ENCODE measurements around the gene TSEN34.
"Not testable (repeated sequence)": the region's sequence is repeated elsewhere in the genome, so short reads cannot be mapped to it uniquely, and the experiment has no call there.

TSEN34 gene

DNA sequence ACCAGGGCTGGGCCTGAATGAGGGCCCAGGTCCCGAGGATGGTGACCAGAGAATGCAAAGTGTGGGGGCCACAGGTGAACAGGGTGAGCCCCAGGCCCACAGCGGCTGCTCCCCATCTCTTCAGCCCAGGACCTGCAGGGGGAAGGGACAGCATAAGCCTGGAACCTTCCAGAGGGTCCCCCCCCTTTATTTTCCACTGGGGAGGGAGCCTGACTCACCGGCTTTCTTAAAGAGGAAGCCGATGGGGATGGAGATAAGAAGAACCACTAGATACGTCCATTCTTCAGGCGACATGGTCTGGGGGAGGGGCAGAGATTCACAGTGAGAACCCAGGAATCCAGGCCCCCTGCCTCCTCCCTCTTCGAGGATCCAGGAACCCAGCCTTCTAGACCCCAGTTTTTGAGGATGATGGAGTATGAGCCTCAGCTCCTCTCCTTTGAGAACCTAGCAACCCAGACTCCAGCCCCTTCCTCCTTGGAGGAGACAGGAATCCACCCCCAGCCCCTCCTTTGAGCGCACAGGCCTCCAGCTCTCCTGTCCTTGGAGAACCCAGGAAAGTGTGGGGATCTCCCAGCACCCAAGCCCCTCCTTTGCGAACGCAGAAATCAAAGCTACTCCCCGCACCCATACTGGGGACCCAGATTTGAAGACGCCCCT is 2.8 kb upstream of the TSEN34 start:
- peak; percentile 79 for DNase-seq (ENCODE audit: low spot score)

DNA sequence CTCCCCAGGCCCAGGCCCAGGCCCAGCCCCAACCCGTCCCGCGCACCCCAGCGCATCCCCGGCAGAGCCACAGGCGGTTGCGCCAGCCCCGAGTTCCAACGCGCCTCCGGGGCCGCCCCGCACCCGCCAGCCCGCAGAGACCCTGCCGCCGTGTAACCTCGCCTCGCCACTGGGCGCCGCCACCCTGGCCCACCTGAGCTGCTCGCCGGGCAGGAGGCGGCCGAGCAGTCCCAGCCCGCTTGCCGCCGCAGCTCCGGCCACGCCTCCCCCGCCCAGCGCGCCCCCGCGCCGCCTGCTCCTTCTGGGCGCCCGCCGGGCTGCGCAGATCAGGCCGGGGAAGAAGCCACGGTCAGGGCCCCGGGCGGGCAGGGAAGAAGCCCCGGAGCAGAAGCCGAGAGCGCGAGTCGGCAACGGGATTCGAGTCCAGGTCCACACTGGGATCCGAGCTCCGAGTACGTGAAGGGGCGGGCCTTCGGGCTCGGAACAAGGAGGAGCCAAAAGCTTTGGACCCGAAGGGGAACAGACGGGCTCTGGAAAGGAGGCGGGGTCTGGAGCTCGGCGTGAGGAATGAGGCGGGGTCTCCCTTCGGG is 1.9 kb upstream of the TSEN34 start, which contains the start of gene MBOAT7:
Gene MBOAT7, minus strand, starts transcription at position 436 of the 590 bp plus-strand sequence. CDS start 1,072 bp downstream, outside the sequence.
- DNase-seq (ENCODE audit: low spot score): peak; percentile 91

DNA sequence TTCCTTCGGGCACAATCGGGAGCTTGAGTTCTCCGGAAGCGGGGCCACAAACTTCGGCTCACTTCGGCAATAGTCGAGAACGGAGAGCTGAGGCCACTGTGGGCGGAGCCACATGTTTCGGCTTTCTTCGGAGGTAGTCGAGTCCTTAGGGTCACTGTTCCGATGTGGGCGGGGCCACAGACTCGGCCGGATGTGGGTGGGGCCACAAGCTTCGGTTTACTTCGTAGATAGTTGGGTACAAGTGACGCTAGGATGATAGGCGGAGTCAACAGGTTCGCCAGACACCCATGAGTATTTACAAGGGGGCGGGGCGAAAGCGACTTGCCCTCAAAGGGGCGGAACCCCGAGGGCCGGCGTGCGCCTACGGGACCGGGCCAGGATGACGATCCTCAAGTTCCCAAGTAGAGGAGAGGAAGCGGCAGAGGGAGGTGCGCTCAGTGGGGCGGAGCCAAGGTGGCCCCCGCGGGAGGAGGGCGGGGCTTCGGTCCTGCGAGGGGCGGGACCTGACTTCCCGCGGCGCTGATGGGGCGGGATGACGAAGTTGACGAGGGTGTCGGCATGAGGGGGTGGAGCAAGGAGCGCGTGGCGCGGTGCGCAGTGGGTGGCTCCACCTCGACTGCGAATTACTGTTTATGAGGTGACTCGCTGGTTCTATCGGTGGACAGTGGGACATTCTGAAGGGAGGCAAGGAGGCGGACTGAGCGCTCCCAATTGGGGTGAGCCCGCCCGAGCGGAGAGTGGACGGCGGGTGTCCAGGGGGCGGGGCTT is 1.2 kb upstream of the TSEN34 start:
- peak; percentile 94 for DNase-seq (ENCODE audit: low spot score)

DNA sequence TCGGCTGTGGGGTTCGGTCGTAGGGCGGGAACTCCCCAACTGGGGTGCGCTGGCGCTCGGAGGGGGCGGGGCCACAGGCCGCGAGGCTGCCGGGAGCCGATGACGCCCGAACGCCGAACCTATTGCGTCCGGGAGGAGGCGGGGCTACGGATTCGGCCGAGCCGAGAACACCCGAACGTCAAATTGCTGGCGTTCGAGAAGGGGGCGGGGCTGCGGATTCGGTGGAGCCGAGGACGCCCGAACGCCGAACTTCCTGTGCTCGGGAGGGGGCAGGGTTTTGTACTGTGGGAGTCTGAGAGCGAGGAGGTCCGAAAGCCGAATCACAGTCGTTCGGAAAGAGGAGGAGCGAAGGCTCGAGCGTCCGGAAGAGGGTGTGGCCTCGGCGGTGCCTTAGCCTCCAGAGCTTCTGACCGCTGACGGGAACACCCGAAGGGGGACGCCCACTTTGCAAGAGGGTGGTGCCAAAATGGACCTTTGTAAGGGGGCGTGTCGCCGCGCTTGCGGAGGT is 551 bp upstream of the TSEN34 start:
- peak; percentile 88 for DNase-seq (ENCODE audit: low spot score)

DNA sequence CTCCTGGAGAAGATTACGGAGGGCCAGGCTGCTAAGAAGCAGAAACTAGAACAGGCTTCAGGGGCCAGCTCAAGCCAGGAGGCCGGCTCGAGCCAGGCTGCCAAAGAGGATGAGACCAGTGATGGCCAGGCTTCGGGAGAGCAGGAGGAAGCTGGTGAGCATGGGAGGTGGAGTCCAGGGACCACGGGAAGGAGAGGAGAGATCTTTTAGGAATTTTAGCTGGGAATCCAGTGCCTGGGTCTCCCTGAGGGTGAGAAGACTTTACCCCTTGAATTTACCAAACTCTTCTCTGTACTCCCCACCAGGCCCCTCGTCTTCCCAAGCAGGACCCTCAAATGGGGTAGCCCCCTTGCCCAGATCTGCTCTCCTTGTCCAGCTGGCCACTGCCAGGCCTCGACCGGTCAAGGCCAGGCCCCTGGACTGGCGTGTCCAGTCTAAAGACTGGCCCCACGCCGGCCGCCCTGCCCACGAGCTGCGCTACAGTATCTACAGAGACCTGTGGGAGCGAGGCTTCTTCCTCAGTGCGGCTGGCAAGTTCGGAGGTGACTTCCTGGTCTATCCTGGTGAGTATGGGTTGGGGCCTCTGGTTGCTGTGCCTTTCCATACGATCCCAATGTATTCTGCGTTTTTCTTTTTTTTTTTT is 824 bp downstream of the TSEN34 start:
- no peak for DNase-seq (ENCODE audit: low spot score)

DNA sequence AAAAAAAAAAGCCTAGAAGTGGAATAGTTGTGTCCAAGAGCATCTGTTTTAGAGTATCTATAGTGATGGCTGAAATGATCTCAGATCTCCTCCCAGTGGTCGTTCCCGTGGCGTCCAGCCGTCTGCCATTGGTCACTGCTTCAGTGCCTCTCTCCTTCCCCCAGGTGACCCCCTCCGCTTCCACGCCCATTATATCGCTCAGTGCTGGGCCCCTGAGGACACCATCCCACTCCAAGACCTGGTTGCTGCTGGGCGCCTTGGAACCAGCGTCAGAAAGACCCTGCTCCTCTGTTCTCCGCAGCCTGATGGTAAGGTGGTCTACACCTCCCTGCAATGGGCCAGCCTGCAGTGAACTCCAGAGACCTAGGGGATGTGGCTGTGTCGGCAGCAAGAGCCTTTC is 1.9 kb downstream of the TSEN34 start:
- no peak for DNase-seq (ENCODE audit: low spot score)

DNA sequence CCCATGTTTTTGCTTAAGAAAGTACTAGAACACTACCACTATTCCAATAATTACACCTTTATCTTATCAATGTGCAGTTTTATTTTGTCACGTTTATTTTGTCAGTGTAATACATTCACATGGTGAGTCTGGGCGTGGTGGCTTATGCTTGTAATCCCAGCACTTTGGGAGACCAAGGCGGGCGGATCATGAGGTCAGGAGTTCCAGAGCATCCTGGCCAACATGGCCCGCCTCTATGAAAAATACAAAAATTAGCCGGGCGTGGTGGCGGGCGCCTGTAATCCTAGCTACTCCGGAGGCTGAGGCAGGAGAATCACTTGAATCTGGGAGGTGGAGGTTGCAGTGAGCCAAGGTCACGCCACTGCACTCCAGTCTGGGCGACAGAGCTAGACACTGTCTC is 3.4 kb downstream of the TSEN34 start:
- DNase-seq (ENCODE audit: low spot score): not testable (repeated sequence)

DNA sequence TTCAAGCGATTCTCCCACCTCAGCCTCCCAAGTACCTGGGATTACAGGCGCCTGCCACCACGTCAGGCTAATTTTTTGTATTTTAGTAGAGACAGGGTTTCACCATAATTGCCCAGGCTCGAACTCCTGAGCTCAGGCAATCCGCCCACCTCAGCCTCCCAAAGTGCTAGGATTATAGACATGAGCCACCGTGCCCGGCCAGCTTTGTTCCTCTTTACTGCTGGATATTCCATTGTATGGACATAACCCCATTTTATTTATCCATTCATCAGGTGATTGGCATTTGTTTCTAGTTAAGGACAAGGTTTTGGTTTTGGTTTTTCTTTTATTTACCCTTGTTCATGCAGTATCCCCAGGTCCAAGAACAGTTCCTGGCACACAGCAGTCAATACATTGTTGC is 5.4 kb downstream of the TSEN34 start:
- no peak for DNase-seq (ENCODE audit: low spot score)

DNA sequence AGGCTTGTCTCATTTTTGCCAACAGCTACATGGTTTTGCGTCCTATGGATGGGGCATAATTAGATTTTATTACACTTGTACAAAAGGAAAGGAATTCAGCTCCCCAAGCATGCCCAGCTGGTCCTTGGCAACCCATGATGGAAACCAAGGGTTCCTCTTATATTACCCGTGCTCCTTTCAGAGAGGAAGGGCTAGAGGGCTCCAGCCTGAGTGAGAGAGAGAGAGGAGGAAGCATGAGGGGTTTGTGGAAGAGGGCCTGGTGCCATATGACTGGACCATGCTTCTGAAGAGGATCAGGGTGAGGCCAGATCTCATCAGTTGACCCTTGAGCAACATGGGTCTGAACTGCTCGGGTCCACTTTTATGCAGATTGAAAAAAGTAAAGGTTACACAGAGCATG is 6.0 kb downstream of the TSEN34 start:
- DNase-seq (ENCODE audit: low spot score): no peak

DNA sequence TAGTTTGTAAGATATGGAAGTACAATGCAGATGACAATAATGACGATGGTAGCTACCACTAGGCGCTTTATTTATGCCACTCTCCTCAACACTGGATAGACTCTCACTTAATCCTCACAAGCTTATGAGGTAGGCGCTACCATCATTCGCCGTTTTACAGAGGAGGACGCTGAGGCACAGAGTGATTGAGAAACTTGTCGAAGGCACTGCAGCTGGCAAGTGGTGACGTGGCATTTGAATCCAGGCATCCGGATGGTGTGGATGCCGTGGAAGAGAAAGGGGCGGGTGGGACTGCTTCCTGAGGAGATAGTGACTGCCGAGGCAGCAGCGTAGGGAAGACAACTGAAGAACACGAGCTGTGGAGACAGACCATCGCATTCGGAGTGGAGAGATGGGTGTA is 8.3 kb downstream of the TSEN34 start:
- no peak for DNase-seq (ENCODE audit: low spot score)

DNA sequence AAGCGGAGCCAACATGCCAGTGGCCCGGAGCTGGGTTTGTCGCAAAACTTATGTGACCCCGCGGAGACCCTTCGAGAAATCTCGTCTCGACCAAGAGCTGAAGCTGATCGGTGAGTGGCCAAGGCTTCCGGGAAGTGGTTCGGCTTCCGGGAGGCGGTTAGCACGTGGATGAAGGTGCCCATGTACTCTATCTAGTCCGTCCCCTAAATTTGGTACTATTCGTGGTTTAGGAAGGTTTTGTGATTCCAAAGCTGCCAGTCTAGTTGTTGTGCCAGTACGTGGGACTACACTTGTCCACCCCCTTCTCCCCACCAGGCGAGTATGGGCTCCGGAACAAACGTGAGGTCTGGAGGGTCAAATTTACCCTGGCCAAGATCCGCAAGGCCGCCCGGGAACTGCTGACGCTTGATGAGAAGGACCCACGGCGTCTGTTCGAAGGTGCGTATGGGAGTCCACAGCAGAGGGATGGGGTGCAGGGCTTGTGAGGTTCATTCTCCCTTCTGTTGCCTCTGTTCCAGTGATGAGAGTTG is 10.1 kb downstream of the TSEN34 start:
- no peak for DNase-seq (ENCODE audit: low spot score)

DNA sequence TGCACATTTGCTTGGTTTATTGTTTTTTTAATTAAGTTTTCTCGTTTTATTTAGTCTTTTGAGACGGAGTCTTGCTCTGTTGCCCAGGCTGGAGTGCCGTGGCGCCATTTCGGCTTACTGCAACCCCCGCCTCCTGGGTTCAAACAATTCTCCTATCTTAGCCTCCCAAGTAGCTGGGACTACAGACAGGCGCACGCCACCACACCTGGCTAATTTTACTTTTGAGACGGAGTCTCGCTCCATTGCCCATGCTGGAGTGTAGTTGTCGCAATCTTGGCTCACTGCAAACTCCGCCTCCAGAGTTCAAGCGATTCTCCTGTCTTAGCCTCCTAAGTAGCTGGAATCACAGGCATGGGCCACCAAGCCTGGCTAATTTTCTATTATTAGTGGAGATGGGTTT is 10.9 kb downstream of the TSEN34 start:
- DNase-seq (ENCODE audit: low spot score): no peak

DNA sequence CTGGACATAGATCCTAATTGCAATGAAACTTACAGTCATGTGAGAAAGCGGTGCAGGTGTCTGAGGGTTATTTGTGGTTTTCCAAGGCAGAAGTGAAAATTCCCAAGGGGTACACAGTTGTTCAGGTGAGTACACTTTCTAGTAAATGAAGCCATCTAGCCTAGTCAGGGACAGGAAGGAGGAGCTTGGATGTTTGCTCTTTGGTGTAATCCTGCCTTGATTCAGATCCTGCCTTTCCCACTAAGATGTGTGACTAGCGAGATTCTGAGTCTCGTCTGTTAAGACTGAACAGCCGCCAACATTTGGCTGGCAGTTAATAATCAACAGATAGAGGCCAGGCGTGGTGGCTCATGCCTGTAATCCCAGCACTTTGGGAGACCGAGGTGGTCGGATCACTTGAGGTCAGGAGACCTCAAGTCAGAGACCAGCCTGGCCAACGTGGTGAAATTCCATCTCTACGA is 12.1 kb downstream of the TSEN34 start:
- no peak for DNase-seq (ENCODE audit: low spot score)

DNA sequence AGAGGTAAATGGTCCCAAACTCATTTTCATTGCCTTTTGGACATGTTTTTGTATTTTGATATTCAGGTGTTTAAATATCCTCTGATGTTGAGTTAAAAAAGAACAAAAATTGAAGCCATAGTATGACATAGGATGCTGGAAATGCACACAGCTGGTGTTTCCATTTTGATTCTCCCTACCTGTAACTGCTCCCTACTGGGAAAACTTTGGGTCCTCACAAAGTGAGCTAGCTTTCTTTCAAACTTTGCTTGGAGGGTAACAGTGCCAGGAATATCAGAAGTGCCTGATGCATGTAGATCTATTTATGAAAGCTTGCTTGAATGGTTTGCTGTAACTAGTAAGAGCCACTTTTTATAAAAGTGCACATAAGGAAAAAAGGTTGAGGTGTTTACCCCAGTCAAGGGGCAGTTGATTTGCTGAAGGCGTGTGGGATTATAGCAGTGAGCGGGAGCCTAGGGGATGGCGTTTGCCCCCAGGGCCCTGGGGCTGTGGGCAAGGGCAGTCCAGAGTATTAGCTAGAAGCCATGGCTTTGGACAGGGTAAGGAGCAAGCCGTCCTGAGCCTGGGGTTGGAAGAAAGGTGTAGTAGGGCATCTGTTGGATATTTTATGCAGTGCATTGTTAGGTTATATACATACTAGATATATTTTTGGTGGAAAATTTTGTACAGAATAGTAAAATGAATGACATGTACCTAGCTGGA is 13.8 kb downstream of the TSEN34 start:
- no peak for DNase-seq (ENCODE audit: low spot score)

DNA sequence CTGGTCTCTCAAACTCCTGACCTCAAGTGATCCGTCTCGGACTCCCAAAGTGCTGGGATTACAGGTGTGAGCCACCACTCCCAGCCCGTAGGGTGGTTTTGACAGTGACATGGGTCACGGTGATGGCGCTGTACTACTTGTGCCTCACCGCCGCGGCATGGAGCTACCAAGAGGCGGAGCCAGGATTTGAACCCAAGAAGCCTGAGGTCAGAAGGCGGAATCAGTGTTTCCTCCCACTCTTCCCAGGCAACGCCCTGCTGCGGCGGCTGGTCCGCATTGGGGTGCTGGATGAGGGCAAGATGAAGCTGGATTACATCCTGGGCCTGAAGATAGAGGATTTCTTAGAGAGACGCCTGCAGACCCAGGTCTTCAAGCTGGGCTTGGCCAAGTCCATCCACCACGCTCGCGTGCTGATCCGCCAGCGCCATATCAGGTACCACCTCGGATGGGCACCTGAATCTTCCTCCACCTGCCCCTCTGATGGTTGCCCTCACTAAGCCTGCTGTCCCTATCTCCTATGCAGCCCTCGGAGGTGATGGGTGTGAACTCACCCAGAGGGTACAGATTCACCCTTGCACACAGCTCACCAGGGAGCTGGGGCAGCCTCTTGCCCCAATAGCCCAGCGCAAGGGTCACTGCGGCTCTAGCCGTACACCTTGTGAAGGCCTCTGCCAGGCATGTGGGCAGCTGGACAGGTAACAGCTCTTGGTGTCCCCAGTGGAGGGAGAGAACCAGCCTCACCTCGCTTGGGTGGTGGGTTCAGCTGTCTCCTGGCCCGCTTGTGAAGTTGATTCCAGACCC is 15.1 kb downstream of the TSEN34 start:
- DNase-seq (ENCODE audit: low spot score): no peak

DNA sequence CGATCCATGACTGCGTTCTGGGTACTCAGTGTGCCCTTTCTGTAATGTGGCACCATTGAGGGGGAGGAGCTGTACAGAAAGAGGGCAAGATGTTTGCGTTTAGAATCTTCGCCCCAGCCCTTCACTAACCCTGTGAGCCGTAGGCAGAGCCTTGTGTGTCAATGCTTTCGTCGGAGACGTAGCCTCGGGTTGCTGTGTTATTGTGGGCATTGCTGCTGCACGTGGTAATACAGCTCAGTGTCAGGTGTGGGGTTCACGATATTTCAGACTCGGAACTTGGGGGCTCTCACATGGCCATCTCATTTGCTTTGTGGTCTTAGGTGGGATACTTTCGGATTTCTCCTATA is 15.7 kb downstream of the TSEN34 start:
- no peak for DNase-seq (ENCODE audit: low spot score)

DNA sequence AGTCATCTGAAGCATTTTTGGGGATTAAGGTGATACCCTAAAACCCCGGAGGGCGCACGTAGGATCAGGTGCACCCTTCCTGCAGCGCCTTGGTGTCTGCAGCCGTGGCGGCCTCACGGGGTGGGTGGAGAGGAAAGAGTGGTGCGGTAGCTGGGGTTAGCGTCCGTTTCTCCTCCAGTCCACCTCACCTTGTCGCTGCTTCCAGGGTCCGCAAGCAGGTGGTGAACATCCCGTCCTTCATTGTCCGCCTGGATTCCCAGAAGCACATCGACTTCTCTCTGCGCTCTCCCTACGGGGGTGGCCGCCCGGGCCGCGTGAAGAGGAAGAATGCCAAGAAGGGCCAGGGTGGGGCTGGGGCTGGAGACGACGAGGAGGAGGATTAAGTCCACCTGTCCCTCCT is 16.1 kb downstream of the TSEN34 start:
- not testable (repeated sequence) for DNase-seq (ENCODE audit: low spot score)

DNA sequence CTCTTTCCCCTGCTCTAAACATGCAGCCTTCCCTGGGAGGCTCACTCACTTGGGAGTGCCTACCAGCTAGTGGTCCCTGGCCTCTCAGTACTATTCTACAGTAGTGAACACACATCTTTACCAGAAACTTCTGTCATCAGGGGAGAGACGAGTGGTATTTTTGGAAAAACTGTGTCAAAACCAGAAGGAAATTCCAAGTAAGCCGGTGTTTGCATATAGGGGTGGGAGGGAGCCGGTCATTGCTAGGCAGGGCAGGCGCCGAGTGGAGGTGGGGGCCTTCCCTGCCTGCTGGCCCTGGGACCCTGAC is 16.5 kb downstream of the TSEN34 start:
- DNase-seq (ENCODE audit: low spot score): no peak

DNA sequence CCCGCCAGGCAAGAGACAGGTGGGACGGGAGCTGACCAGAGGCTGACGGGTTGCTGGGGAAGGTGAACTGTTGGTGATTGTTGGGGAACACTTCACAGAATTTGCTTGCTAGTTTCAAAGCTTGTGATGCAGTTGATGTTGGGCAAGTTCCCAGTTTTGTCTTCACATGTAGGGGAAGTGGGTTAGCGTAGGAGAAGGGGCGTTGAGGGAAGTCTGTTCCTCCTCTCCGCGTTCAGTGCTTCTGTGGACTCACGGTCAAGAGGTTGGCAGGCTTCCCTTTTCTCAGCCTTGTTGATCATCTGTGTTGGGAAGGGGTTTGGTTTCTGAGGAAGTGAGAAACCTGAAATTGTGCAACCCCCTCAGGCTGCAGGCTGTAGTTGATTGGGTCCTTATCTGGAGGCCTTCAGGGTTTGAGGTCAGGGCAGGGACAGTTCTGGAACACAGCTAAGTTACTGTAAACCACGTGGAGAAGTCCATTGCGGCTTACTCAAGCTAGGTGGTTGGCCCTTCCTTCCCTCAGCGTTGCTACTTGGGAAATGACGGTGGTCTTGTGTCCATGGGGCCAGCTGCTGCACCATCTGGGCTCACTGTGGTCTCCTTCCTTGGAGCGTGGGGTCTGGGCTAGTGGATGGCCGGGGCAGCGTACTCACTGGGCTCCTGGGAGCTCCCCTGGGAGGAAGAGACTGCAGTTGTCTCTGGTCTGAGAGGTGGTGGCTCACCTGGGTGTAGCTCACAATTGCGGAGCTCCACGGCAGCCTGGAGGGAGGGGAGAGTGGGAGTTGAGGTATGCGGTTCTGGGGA is 17.1 kb downstream of the TSEN34 start:
- DNase-seq (ENCODE audit: low spot score): no peak

DNA sequence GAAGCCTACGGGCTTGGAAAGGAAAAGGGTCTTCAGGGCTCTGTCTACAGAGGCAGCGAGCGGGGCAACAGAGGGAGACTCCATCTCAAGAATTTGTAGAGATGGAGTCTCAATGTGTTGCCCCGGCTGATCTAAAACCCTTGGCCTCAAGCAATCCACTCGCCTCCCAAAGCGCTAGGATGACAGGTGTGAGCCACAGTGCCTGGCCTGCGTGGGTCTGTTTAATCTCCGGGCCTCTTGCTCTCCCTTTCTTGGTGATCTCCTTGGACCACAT is 17.6 kb downstream of the TSEN34 start:
- no peak for DNase-seq (ENCODE audit: low spot score)

Data from hepatic stellate cell (primary cell).